HCT116 (cell line): ENCODE measurements around the gene IL36G. TPM values are rescaled to one million over a fixed set of nuclear protein-coding genes. Genes with fewer than 3 reads are reported as not detected.
A peak's percentile ranks its signal among the peaks of the same experiment; 100 is the strongest.

Experiments
- ATAC-seq: fragments of 200-7000 bp; cut with Tn5 transposase; 2 replicates; pipeline ENCODE4 v1.9.1; 2020; ENCODE audit warnings: mild to moderate bottlenecking, moderate library complexity
- BruUV-seq: library from RNA; stranded (reverse); fragments of 400-500 nt; replicated peaks from 2 replicates; lab custom pipeline; 2021; lab: Mats Ljungman, UMichigan
- CTCF ChIA-PET: fragments of 300-600 bp; sonication (Branson Sonifier 250); formaldehyde crosslinking; loops from one replicate; lab custom pipeline; 2021; ENCODE audit warnings: antibody characterized with exemption; lab: Charles Lee
- POLR2A ChIA-PET: fragments of 300-600, 350-600 bp; sonication (Branson Sonifier 250); formaldehyde crosslinking; loops from one replicate; lab custom pipeline; 2021; ENCODE audit warnings: antibody characterized with exemption; lab: Charles Lee
- RAD21 ChIA-PET, 2 experiments: fragments of 300-600 bp; sonication (Branson Sonifier 250); formaldehyde crosslinking; loops; one replicate each; lab custom pipeline; 2023; ENCODE audit warnings: low total read pairs in 2 of 2; ENCODE audit not compliant: uncharacterized antibody in 2 of 2, unreplicated experiment in 2 of 2, low non-redundant PET in 1 of 2; lab: Charles Lee
- DNase-seq: peaks from one replicate; pipeline ENCODE4 v3.0.0-alpha.2; 2010; ENCODE audit warnings: low read depth, low spot score
- H2AFZ ChIP-seq: fragments of 200-600 bp; shearing (Covaris generic), sonication (generic); 2 replicates; pipeline ENCODE4 v1.6.1; 2017; ENCODE audit warnings: low read depth, mixed run types, mixed read lengths, antibody characterized with exemption, low read length; ENCODE audit not compliant: poor library complexity, severe bottlenecking
- H3K27ac ChIP-seq: 2 replicates; pipeline ENCODE4 v1.5.1; 2012; ENCODE audit warnings: low read depth, low read length
- H3K27me3 ChIP-seq: fragments of 200-600 bp; sonication (generic); 2 replicates; pipeline ENCODE4 v1.6.1; 2016; ENCODE audit warnings: mixed run types, low read length, mixed read lengths; ENCODE audit not compliant: insufficient read depth
- H3K36me3 ChIP-seq, 2 experiments: fragments of 200-500 bp in 1 of 2; fragments of 200-600 bp in 1 of 2; sonication (Bioruptor generic) in 1 of 2; sonication (generic) in 1 of 2; 2 replicates each; pipeline versions ENCODE4 v1.5.1 to v1.6.1; 2014 to 2016; ENCODE audit warnings: low read length in 2 of 2, inconsistent platforms in 1 of 2, mixed read lengths in 1 of 2, mixed run types in 1 of 2; ENCODE audit not compliant: insufficient read depth in 2 of 2, control insufficient read depth in 1 of 2
- H3K4me1 ChIP-seq, 2 experiments: fragments of 200-600 bp in 1 of 2; sonication (generic) in 1 of 2; 2 replicates each; pipeline versions ENCODE4 v1.5.1 to v1.6.1; 2012 to 2017; ENCODE audit warnings: low read length in 2 of 2, inconsistent platforms in 1 of 2, mild to moderate bottlenecking in 1 of 2, mixed read lengths in 1 of 2, mixed run types in 1 of 2, moderate library complexity in 1 of 2; ENCODE audit not compliant: insufficient read depth in 2 of 2, control insufficient read depth in 1 of 2
- H3K4me2 ChIP-seq: fragments of 200-600 bp; sonication (generic); 2 replicates; pipeline ENCODE4 v1.6.1; 2017; ENCODE audit warnings: mixed run types, low read length, mixed read lengths
- H3K4me3 ChIP-seq, 2 experiments: fragments of 200-600 bp in 1 of 2; sonication (generic) in 1 of 2; replicated peaks in 1 of 2; 2 replicates each; pipeline ENCODE4 v1.5.1; 2011 to 2016; ENCODE audit warnings: low read length in 2 of 2, control low read depth in 1 of 2, low read depth in 1 of 2, mild to moderate bottlenecking in 1 of 2, mixed read lengths in 1 of 2, mixed run types in 1 of 2
- H3K79me2 ChIP-seq: fragments of 200-600 bp; sonication (generic); 2 replicates; pipeline ENCODE4 v1.6.1; 2017; ENCODE audit warnings: mild to moderate bottlenecking, mixed run types, low read length, moderate library complexity, mixed read lengths; ENCODE audit not compliant: insufficient read depth
- H3K9ac ChIP-seq: fragments of 200-600 bp; sonication (generic); 2 replicates; pipeline ENCODE4 v1.6.1; 2016; ENCODE audit warnings: low read length, mixed read lengths
- H3K9me2 ChIP-seq: fragments of 200-600 bp; sonication (generic), shearing (Covaris generic); 2 replicates; pipeline ENCODE4 v1.6.1; 2017; ENCODE audit warnings: mixed run types, mild to moderate bottlenecking, moderate library complexity; ENCODE audit not compliant: insufficient read depth
- H3K9me3 ChIP-seq, 2 experiments: fragments of 200-500 bp in 1 of 2; fragments of 200-600 bp in 1 of 2; sonication (Bioruptor generic) in 1 of 2; sonication (generic) in 1 of 2; 2 replicates each; pipeline ENCODE4 v1.6.1; 2014 to 2017; ENCODE audit warnings: low read length in 2 of 2, mixed read lengths in 2 of 2, inconsistent platforms in 1 of 2, low read depth in 1 of 2, mild to moderate bottlenecking in 1 of 2, mixed run types in 1 of 2, moderate library complexity in 1 of 2; ENCODE audit not compliant: control insufficient read depth in 1 of 2, insufficient read depth in 1 of 2
- H4K20me1 ChIP-seq: fragments of 200-600 bp; sonication (generic), shearing (Covaris generic); 2 replicates; pipeline ENCODE4 v1.6.1; 2017; ENCODE audit warnings: mixed run types, mild to moderate bottlenecking, moderate library complexity; ENCODE audit not compliant: insufficient read depth
- ELF1 ChIP-seq: IDR thresholded peaks from 2 replicates; pipeline ENCODE4 v1.6.1; 2012; ENCODE audit warnings: low read depth, borderline replicate concordance
- EZH2 ChIP-seq: fragments of 200-600 bp; sonication (generic); IDR thresholded peaks from 2 replicates; pipeline ENCODE4 v1.6.1; 2017; ENCODE audit warnings: antibody characterized with exemption, mixed run types
- POLR2A ChIP-seq: IDR thresholded peaks from 2 replicates; pipeline ENCODE4 v1.7.0; 2011; ENCODE audit warnings: borderline replicate concordance; ENCODE audit not compliant: insufficient read depth, insufficient read length; ENCODE audit errors: extremely low read depth
- RAD21 ChIP-seq: IDR thresholded peaks from 2 replicates; pipeline ENCODE4 v1.6.1; 2012; ENCODE audit warnings: low read depth, mild to moderate bottlenecking
- SIN3A ChIP-seq: IDR thresholded peaks from 2 replicates; pipeline ENCODE4 v1.6.1; 2012; ENCODE audit warnings: low read depth
- TCF7L2 ChIP-seq: IDR thresholded peaks from 2 replicates; pipeline ENCODE4 v1.7.0; 2011; ENCODE audit warnings: borderline replicate concordance, inconsistent platforms; ENCODE audit not compliant: insufficient read depth, insufficient read length; ENCODE audit errors: extremely low read depth
- ZNF274 ChIP-seq: fragments of 200-500 bp; sonication (Bioruptor generic); IDR thresholded peaks from 2 replicates; pipeline ENCODE4 v1.6.1; 2014; ENCODE audit warnings: mild to moderate bottlenecking, low read depth, low read length, inconsistent platforms
- intact Hi-C: fragments of 100-400 bp; cut with micrococcal nuclease; formaldehyde crosslinking; loops from 2 replicates; pipeline ENCODE4 v1.10.0; 2022
- total RNA-seq: library from RNA; stranded (reverse); gene quantifications from one replicate; pipeline ENCODE4 v1.2.1, GENCODE V29; 2021; ENCODE audit not compliant: unreplicated experiment
- TF ChIP-seq, protein P1 (sequence below): IDR thresholded peaks from 2 replicates; pipeline ENCODE4 v1.6.1; 2012
- TF ChIP-seq, protein P2 (sequence below), 3 experiments: fragments of 200-600 bp in 1 of 3; sonication (generic) in 1 of 3; IDR thresholded peaks in 2 of 3; conservative IDR thresholded peaks in 1 of 3; 2 replicates each; pipeline ENCODE4 v1.5.1; 2012 to 2017; ENCODE audit warnings: low read depth in 2 of 3, low read length in 2 of 3, antibody characterized with exemption in 1 of 3, borderline replicate concordance in 1 of 3, control low read depth in 1 of 3, mild to moderate bottlenecking in 1 of 3, mixed read lengths in 1 of 3, mixed run types in 1 of 3, moderate library complexity in 1 of 3; ENCODE audit not compliant: insufficient read depth in 1 of 3

Gene IL36G
- total RNA-seq, 1 experiment from 2014 or later = not detected

DNA sequence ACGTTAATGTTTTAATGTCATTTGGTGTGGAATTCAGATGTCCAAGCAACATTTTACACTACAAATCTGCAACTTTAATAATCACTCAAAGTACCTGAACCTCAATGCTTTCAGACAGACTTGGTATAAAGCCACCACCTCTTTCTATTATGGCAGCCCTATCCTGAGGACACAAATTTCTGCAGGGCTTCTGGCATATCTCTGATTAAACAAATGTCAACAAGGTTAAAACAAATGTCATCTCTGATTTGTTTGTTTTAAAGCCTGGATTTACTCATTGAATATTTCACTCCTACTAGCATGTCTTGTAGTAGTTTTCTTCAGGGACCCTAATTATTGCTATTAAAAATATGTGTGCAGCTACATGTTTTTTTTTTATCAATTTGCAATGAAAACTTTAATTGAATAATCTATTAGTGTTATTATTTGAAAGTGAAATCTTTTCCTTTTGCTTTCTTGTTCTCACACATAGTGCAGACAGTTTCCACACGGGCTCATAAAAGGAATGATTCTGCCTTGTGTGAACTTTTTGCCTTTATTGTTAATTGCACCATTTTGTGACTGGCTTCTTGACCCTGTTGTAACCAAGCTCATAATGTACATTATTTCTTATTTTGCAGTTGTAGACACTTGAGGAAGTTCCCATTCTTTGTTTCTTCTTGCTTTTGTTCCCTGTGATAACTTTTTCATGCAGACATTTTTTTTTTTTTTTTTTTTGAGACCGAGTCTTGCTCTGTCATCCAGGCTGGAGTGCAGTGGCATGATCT lies 36.8 kb upstream of the IL36G start (continued):
- TF ChIP-seq ZNF274 = no peak
- no peak for TF ChIP-seq TCF7L2
- no peak for TF ChIP-seq POLR2A

DNA sequence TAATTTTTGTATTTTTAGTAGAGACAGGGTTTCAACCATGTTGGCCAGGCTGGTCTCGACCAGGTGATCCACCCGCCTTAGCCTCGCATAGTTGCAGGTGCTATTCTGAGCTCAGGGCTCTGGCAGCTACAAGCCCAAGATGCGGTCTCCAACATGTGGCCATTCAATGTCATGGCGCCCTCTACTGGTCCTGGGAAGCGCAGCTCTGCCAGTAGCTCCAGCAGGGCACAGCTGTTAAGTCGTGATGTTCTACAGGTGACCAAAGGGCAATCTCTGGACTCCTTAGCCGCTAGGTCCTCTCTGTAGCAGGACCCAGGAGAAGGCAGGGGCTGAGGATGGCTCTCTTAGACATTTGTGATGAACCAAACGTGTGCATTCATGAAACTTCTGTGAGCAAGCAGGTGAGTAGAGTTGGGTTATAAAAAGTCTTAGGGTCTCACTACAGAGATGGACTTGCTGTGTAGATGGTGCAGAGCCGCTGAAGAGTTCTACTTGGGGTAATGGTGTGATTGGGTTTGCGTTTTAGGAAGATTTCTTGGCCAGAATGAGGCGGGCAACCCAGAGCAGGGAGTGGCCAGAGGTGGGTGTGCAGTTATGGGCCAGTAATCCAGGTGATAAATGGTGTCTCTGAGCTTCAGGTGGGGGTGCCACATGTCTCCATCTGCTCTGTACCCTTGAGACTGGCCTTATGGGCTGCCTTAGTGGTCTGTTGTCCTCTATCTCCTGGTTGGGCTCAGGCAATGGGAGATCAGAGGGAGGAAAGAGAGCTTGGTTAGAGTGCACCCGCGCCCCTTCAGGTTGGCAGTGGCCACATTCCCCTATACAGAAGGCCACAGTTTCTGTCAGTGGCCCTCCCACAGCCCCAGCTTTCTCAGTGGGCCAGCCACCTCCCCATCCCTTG lies 35.8 kb upstream of the IL36G start:
- H3K4me1 ChIP-seq = peaks cover 5 to 17% of the 10 kb centered on the region in 2 experiments
- TF ChIP-seq, protein P1, sequence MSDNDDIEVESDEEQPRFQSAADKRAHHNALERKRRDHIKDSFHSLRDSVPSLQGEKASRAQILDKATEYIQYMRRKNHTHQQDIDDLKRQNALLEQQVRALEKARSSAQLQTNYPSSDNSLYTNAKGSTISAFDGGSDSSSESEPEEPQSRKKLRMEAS = peak; percentile 52; the same call in 1 of the 2 replicates
- TF ChIP-seq RAD21 (peak; percentile 93), ELF1 (no peak), SIN3A (no peak), EZH2 (no peak)
- TF ChIP-seq, protein P2, sequence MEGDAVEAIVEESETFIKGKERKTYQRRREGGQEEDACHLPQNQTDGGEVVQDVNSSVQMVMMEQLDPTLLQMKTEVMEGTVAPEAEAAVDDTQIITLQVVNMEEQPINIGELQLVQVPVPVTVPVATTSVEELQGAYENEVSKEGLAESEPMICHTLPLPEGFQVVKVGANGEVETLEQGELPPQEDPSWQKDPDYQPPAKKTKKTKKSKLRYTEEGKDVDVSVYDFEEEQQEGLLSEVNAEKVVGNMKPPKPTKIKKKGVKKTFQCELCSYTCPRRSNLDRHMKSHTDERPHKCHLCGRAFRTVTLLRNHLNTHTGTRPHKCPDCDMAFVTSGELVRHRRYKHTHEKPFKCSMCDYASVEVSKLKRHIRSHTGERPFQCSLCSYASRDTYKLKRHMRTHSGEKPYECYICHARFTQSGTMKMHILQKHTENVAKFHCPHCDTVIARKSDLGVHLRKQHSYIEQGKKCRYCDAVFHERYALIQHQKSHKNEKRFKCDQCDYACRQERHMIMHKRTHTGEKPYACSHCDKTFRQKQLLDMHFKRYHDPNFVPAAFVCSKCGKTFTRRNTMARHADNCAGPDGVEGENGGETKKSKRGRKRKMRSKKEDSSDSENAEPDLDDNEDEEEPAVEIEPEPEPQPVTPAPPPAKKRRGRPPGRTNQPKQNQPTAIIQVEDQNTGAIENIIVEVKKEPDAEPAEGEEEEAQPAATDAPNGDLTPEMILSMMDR (IDR thresholded peaks at IDR 0.05 in 2 of 3, conservative IDR thresholded peaks at IDR 0.05 in 1 of 3; ENCODE audit: borderline replicate concordance in 1 of 3, insufficient read depth in 1 of 3, low read depth in 2 of 3, low read length in 2 of 3) = peak; percentile 75 to 96 (median 93)
- TF ChIP-seq, all 23 proteins: peak for 3
- peak overlapping the region; percentile 65 for H2AFZ ChIP-seq
- H3K9me3 ChIP-seq = peaks cover 6 to 10% of the 10 kb centered on the region in 2 experiments; a peak in 3 of 4 replicates
- CTCF ChIA-PET = interaction anchor here (0.5 to 4.8 kb wide), 41 partner anchors 11 to 357 kb away, joined by 3 to 86 read pairs (median 5); partner anchors contain the start of genes CHCHD5, CKAP2L, IL1A and SLC20A1
- RAD21 ChIA-PET = interaction anchor here (0.6 to 2.3 kb wide), 8 partner anchors 51 to 429 kb away, joined by 3 to 11 read pairs (median 4); no protein-coding TSS in a partner anchor
- ATAC-seq (peak; percentile 97), DNase-seq (peak; percentile 64)
- POLR2A ChIA-PET = interaction anchor here (0.6 to 1.2 kb wide), 3 partner anchors 56 to 359 kb away, joined by 3 to 6 read pairs (median 4); no protein-coding TSS in a partner anchor
- H3K9ac ChIP-seq = no peak overlapping the region
- no peaks in the 10 kb centered on the region for H3K79me2 ChIP-seq
- no peaks in the 10 kb centered on the region for H3K9me2 ChIP-seq
- no TSS peak for BruUV-seq
- H3K4me2 ChIP-seq = no peak overlapping the region
- H3K4me3 ChIP-seq = no peak overlapping the region
- no peaks in the 10 kb centered on the region for H3K36me3 ChIP-seq
- no peaks in the 10 kb centered on the region for H4K20me1 ChIP-seq
- no peak overlapping the region for H3K27ac ChIP-seq
- intact Hi-C loops = loop anchor here (1.0 kb wide), 2 partner anchors 57 to 193 kb away; no protein-coding TSS in a partner anchor
- no peaks in the 10 kb centered on the region for H3K27me3 ChIP-seq
